GM23248 (cell line): ENCODE data around the gene MYO1D. TPM values are rescaled to one million over a fixed set of nuclear protein-coding genes. Genes with fewer than 3 reads are reported as not detected.
"Not testable (repeated sequence)": the region's sequence is repeated elsewhere in the genome, so short reads cannot be mapped to it uniquely, and the experiment has no call there.

ENCODE experiments used
- DNase-seq: peaks from one replicate; pipeline ENCODE4 v3.0.0-alpha.2; 2015
- H2AFZ ChIP-seq: fragments of 200-600 bp; sonication (generic); 2 replicates; pipeline ENCODE4 v1.6.1; 2016; ENCODE audit warnings: antibody characterized with exemption
- H3F3A ChIP-seq: fragments of 200-600 bp; sonication (generic); 2 replicates; pipeline ENCODE4 v1.6.1; 2016; ENCODE audit warnings: mild to moderate bottlenecking, antibody characterized with exemption, mixed run types; ENCODE audit not compliant: insufficient read depth
- H3K27ac ChIP-seq: fragments of 200-600 bp; sonication (generic); 2 replicates; pipeline ENCODE4 v1.5.1; 2016; ENCODE audit warnings: mild to moderate bottlenecking
- H3K27me3 ChIP-seq: fragments of 200-600 bp; sonication (generic); replicated peaks from 2 replicates; pipeline ENCODE4 v1.6.1; 2016; ENCODE audit warnings: mild to moderate bottlenecking; ENCODE audit not compliant: insufficient read depth
- H3K36me3 ChIP-seq: fragments of 200-600 bp; sonication (generic); 2 replicates; pipeline ENCODE4 v1.6.1; 2016; ENCODE audit warnings: low read depth, mild to moderate bottlenecking
- H3K4me1 ChIP-seq: fragments of 200-600 bp; sonication (generic); 2 replicates; pipeline ENCODE4 v1.6.1; 2016; ENCODE audit warnings: mild to moderate bottlenecking; ENCODE audit not compliant: insufficient read depth
- H3K4me2 ChIP-seq: fragments of 200-600 bp; sonication (generic); one replicate; pipeline ENCODE4 v1.6.1; 2016; ENCODE audit warnings: mild to moderate bottlenecking; ENCODE audit not compliant: unreplicated experiment
- H3K4me3 ChIP-seq: fragments of 200-600 bp; sonication (generic); 2 replicates; pipeline ENCODE4 v1.5.1; 2016; ENCODE audit warnings: mild to moderate bottlenecking
- H3K79me2 ChIP-seq: fragments of 200-600 bp; sonication (generic); 2 replicates; pipeline ENCODE4 v1.6.1; 2016; ENCODE audit warnings: mild to moderate bottlenecking; ENCODE audit not compliant: insufficient read depth
- H3K9ac ChIP-seq: fragments of 200-600 bp; sonication (generic); 2 replicates; pipeline ENCODE4 v1.6.1; 2016; ENCODE audit warnings: mild to moderate bottlenecking
- H3K9me2 ChIP-seq: fragments of 200-600 bp; sonication (generic); 2 replicates; pipeline ENCODE4 v1.6.1; 2016; ENCODE audit warnings: mixed run types, mild to moderate bottlenecking, moderate library complexity; ENCODE audit not compliant: insufficient read depth
- H3K9me3 ChIP-seq: fragments of 200-600 bp; sonication (generic); one replicate; pipeline ENCODE4 v1.6.1; 2017; ENCODE audit warnings: low read depth
- H4K20me1 ChIP-seq: fragments of 200-600 bp; sonication (generic); 2 replicates; pipeline ENCODE4 v1.6.0; 2016; ENCODE audit not compliant: insufficient read depth
- EZH2 ChIP-seq: fragments of 200-600 bp; sonication (generic); IDR thresholded peaks from 2 replicates; pipeline ENCODE4 v1.6.1; 2018; ENCODE audit warnings: antibody characterized with exemption, mild to moderate bottlenecking; ENCODE audit not compliant: insufficient read depth, poor library complexity, severe bottlenecking
- EZH2phosphoT487 ChIP-seq: fragments of 200-600 bp; sonication (generic); IDR thresholded peaks from 2 replicates; pipeline ENCODE4 v1.6.1; 2018; ENCODE audit warnings: antibody characterized with exemption, moderate library complexity, mild to moderate bottlenecking, low read depth; ENCODE audit not compliant: insufficient read depth
- WGBS, 2 experiments: methylation state at CpG; one replicate each; pipeline ENCODE4 v1.1.6; 2015 to 2017; ENCODE audit warnings: low lambda C conversion rate in 2 of 2, low coverage in 1 of 2; ENCODE audit errors: missing lambda C conversion rate in 2 of 2; 5-methylcytosine and 5-hydroxymethylcytosine counted together
- in situ Hi-C: fragments of 300-500 bp; cut with MboI; formaldehyde crosslinking; loops from 2 replicates; pipeline ENCODE4 v1.15.0; 2020
- polyA plus RNA-seq: library from polyadenylated mRNA; unstranded; fragments of >200 nt; fragmentation: Nextera tagmentation; extraction: Ambion mirVana; gene quantifications from 2 replicates; pipeline ENCODE4 v1.2.1, GENCODE V29; 2016
- total RNA-seq: library from RNA; depleted of rRNA; stranded (reverse); fragments of >200 nt; shearing (Covaris generic); gene quantifications from 2 replicates; pipeline ENCODE4 v1.2.3, GENCODE V29; 2014

Gene MYO1D
- total and polyA plus RNA-seq, 2 experiments from 2014 or later: 54.1 to 99.5 TPM

GRCh38 chr17:32458371-32458770, 418.6 kb downstream of the MYO1D start:
- Histone ChIP-seq H3K27ac (no peak overlapping the region), H3K36me3 (peaks cover 42% of the 10 kb centered on the region), H2AFZ (no peak overlapping the region), H3K9me2 (no peaks in the 10 kb centered on the region), H3K4me2 (no peak overlapping the region), H3K4me3 (no peak overlapping the region), H3K79me2 (peaks cover 94% of the 10 kb centered on the region), H3K4me1 (no peaks in the 10 kb centered on the region), H3K9me3 (no peaks in the 10 kb centered on the region), H3K9ac (no peak overlapping the region), H3F3A (peaks cover 13% of the 10 kb centered on the region; the same call in 1 of the 2 replicates), H4K20me1 (peaks cover 4% of the 10 kb centered on the region; the same call in 1 of the 2 replicates), H3K27me3 (no peaks in the 10 kb centered on the region)
- TF ChIP-seq EZH2phosphoT487 (no peak), EZH2 (no peak)
- no peak for DNase-seq
- in situ Hi-C loops: no loop called here

- H2AFZ ChIP-seq: no peak overlapping the region
- no peak overlapping the region for H3K9ac ChIP-seq
- H4K20me1 ChIP-seq: no peaks in the 10 kb centered on the region
- no peak for DNase-seq
- in situ Hi-C loops: no loop called here
- H3K4me3 ChIP-seq: no peak overlapping the region
- H3K79me2 ChIP-seq: peaks cover 100% of the 10 kb centered on the region
- 97 to 98% methylated on average over 2 of the region's 2 CpGs for WGBS, 2 experiments
- no peaks in the 10 kb centered on the region for H3K4me1 ChIP-seq
- TF ChIP-seq EZH2 (no peak), EZH2phosphoT487 (no peak)
- H3K27ac ChIP-seq: no peak overlapping the region
- no peak overlapping the region for H3K4me2 ChIP-seq
- peaks cover 68% of the 10 kb centered on the region for H3K36me3 ChIP-seq
- no peaks in the 10 kb centered on the region for H3K9me3 ChIP-seq
- H3F3A ChIP-seq: 0 out of 2 replicates have a peak, but pooled peaks cover 8% of the 10 kb centered on the region
- no peaks in the 10 kb centered on the region for H3K27me3 ChIP-seq
- no peaks in the 10 kb centered on the region for H3K9me2 ChIP-seq
Measured at GRCh38 chr17:32453370-32453769, 423.6 kb downstream of the MYO1D start.

GRCh38 chr17:32452281-32452680, 424.6 kb downstream of the MYO1D start:
- H3K9me3 ChIP-seq: no peaks in the 10 kb centered on the region
- H3K9me2 ChIP-seq: no peaks in the 10 kb centered on the region
- H3K4me1 ChIP-seq: peaks cover 5% of the 10 kb centered on the region
- in situ Hi-C loops: no loop called here
- peaks cover 100% of the 10 kb centered on the region for H3K79me2 ChIP-seq
- no peak overlapping the region for H3K4me3 ChIP-seq
- H3K4me2 ChIP-seq: no peak overlapping the region
- no peak for DNase-seq
- H3K9ac ChIP-seq: no peak overlapping the region
- peaks cover 10% of the 10 kb centered on the region; the same call in 1 of the 2 replicates for H3F3A ChIP-seq
- WGBS, 2 experiments: 95 to 100% methylated on average over 1 of the region's 1 CpG
- H3K36me3 ChIP-seq: peaks cover 67% of the 10 kb centered on the region
- no peaks in the 10 kb centered on the region for H3K27me3 ChIP-seq
- H4K20me1 ChIP-seq: no peaks in the 10 kb centered on the region
- H3K27ac ChIP-seq: no peak overlapping the region
- no peak overlapping the region for H2AFZ ChIP-seq
- TF ChIP-seq EZH2phosphoT487: no peak
- no peak for TF ChIP-seq EZH2

GRCh38 chr17:32451879-32452278, 425.0 kb downstream of the MYO1D start:
- Histone ChIP-seq H3K79me2 (peaks cover 100% of the 10 kb centered on the region), H3F3A (peaks cover 14% of the 10 kb centered on the region; the same call in 1 of the 2 replicates), H3K36me3 (peaks cover 72% of the 10 kb centered on the region), H3K27me3 (no peaks in the 10 kb centered on the region), H2AFZ (no peak overlapping the region), H3K4me2 (no peak overlapping the region), H3K4me3 (no peak overlapping the region), H3K9me3 (no peaks in the 10 kb centered on the region), H3K9me2 (no peaks in the 10 kb centered on the region), H3K27ac (no peak overlapping the region), H3K4me1 (peaks cover 9% of the 10 kb centered on the region), H4K20me1 (no peaks in the 10 kb centered on the region), H3K9ac (no peak overlapping the region)
- DNase-seq: no peak
- in situ Hi-C loops: no loop called here
- TF ChIP-seq EZH2: no peak
- no peak for TF ChIP-seq EZH2phosphoT487
- 96 to 98% methylated on average over 2 of the region's 2 CpGs for WGBS, 2 experiments

- H3K27ac ChIP-seq, H3K4me3 ChIP-seq, H3K9ac ChIP-seq, H3K9me3 ChIP-seq, H3K9me2 ChIP-seq, H3K27me3 ChIP-seq, in situ Hi-C loops, H3K4me2 ChIP-seq, DNase-seq, H2AFZ ChIP-seq: not testable (repeated sequence)
- Histone ChIP-seq H3F3A (peaks cover 29% of the 10 kb centered on the region), H3K79me2 (peaks cover 100% of the 10 kb centered on the region), H3K4me1 (peaks cover 21% of the 10 kb centered on the region), H4K20me1 (peaks cover 13% of the 10 kb centered on the region), H3K36me3 (peaks cover 69% of the 10 kb centered on the region)
- whole genome bisulfite sequencing, 2 experiments: 92 to 98% methylated on average over 6 of the region's 6 CpGs
Measured at GRCh38 chr17:32450379-32450778, 426.5 kb downstream of the MYO1D start.
